Activated CD8-positive, alpha-beta T cell treated with anti-CD3 and anti-CD28 coated beads for 36 hours (primary cell): ENCODE measurements around the gene PROSER3. TPM values are rescaled to one million over a fixed set of nuclear protein-coding genes. Genes with fewer than 3 reads are reported as not detected.

Source experiments
- ATAC-seq: fragments of 200-7000 bp; cut with Tn5 transposase; one replicate; pipeline ENCODE4 v1.10.0; 2021; ENCODE audit warnings: mild to moderate bottlenecking, moderate library complexity
- CTCF ChIA-PET: fragments of 350-600 bp; sonication (Branson Sonifier 250); formaldehyde crosslinking; loops from one replicate; lab custom pipeline; 2021; ENCODE audit warnings: antibody characterized with exemption; lab: Charles Lee
- POLR2A ChIA-PET: fragments of 350-600 bp; sonication (Branson Sonifier 250); formaldehyde crosslinking; loops from one replicate; lab custom pipeline; 2021; ENCODE audit warnings: antibody characterized with exemption; lab: Charles Lee
- DNase-seq: peaks from one replicate; pipeline ENCODE4 v3.0.0-alpha.2; 2020
- H3K27ac Mint-ChIP-seq: one replicate; pipeline ENCODE4 v1.8.0; 2021; ENCODE audit warnings: mild to moderate bottlenecking, mixed read lengths
- H3K27me3 Mint-ChIP-seq: one replicate; pipeline ENCODE4 v1.8.0; 2021; ENCODE audit warnings: mixed read lengths
- H3K36me3 Mint-ChIP-seq: one replicate; pipeline ENCODE4 v1.8.0; 2021; ENCODE audit warnings: low read depth, mixed read lengths
- H3K4me1 Mint-ChIP-seq: one replicate; pipeline ENCODE4 v1.8.0; 2021; ENCODE audit warnings: low read depth, mixed read lengths
- H3K4me3 Mint-ChIP-seq: one replicate; pipeline ENCODE4 v1.8.0; 2021; ENCODE audit warnings: mild to moderate bottlenecking, moderate library complexity, mixed read lengths
- H3K9me3 Mint-ChIP-seq: one replicate; pipeline ENCODE4 v1.8.0; 2021; ENCODE audit warnings: mixed read lengths
- CTCF ChIP-seq: fragments of 200-600 bp; IDR thresholded peaks from one replicate; pipeline ENCODE4 v1.8.0; 2022; ENCODE audit warnings: antibody characterized with exemption, mild to moderate bottlenecking
- intact Hi-C: fragments of 100-400 bp; cut with micrococcal nuclease; formaldehyde crosslinking; loops from one replicate; pipeline ENCODE4 v1.10.0; 2022
- total RNA-seq, 2 experiments: library from RNA; stranded (reverse); gene quantifications; one replicate each; pipeline ENCODE4 v1.2.3, GENCODE V29; 2021

PROSER3 gene
- total RNA-seq, 2 experiments from 2014 or later = 40.7 to 41.1 TPM

GRCh38 chr19:35729021-35729420 is 29.0 kb upstream of the PROSER3 start:
- Mint-ChIP-seq H3K4me3 (no peak overlapping the region), H3K27ac (no peak overlapping the region), H3K4me1 (peaks cover 3% of the 10 kb centered on the region), H3K9me3 (no peaks in the 10 kb centered on the region), H3K27me3 (no peaks in the 10 kb centered on the region), H3K36me3 (peaks cover 64% of the 10 kb centered on the region)
- TF ChIP-seq CTCF = no peak
- CTCF ChIA-PET = interaction anchor here (1.2 to 1.5 kb wide), 2 partner anchors 11 to 91 kb away, joined by 3 to 4 read pairs; no protein-coding TSS in a partner anchor
- DNase-seq = no peak
- intact Hi-C loops = no loop called here
- ATAC-seq = no peak
- POLR2A ChIA-PET = interaction anchor here (0.9 to 4.4 kb wide), 5 partner anchors 9 to 31 kb away, joined by 3 to 52 read pairs (median 11); partner anchors contain the start of gene KMT2B

- POLR2A ChIA-PET = interaction anchor here (0.9 to 4.4 kb wide), 6 partner anchors 9 to 30 kb away, joined by 3 to 55 read pairs (median 15); partner anchors contain the start of gene KMT2B
- intact Hi-C loops = no loop called here
- CTCF ChIA-PET = no interaction called here
Measured at GRCh38 chr19:35729763-35730162, 28.2 kb upstream of the PROSER3 start.

GRCh38 chr19:35730326-35730725 is 27.6 kb upstream of the PROSER3 start:
- H3K27me3 Mint-ChIP-seq = no peaks in the 10 kb centered on the region
- TF ChIP-seq CTCF = no peak
- DNase-seq (no peak), ATAC-seq (no peak)
- H3K36me3 Mint-ChIP-seq = peaks cover 54% of the 10 kb centered on the region
- no peak overlapping the region for H3K4me3 Mint-ChIP-seq
- no peaks in the 10 kb centered on the region for H3K9me3 Mint-ChIP-seq
- H3K27ac Mint-ChIP-seq = no peak overlapping the region
- peaks cover 6% of the 10 kb centered on the region for H3K4me1 Mint-ChIP-seq
- ChIA-PET CTCF (interaction anchor here (0.9 kb wide), 1 partner anchor 9 kb away, joined by 3 read pairs; no protein-coding TSS in a partner anchor), POLR2A (interaction anchor here (1.3 to 4.4 kb wide), 3 partner anchors 8 to 14 kb away, joined by 5 to 55 read pairs (median 52); partner anchors contain the start of gene KMT2B)
- intact Hi-C loops = no loop called here

More at GRCh38 chr19:35729763-35730162, 28.2 kb upstream of the PROSER3 start:
- Mint-ChIP-seq H3K4me3 (no peak overlapping the region), H3K27me3 (no peaks in the 10 kb centered on the region), H3K4me1 (peaks cover 6% of the 10 kb centered on the region), H3K36me3 (peaks cover 60% of the 10 kb centered on the region), H3K9me3 (no peaks in the 10 kb centered on the region), H3K27ac (no peak overlapping the region)
- no peak for ATAC-seq
- DNase-seq = no peak
- no peak for TF ChIP-seq CTCF

DNA sequence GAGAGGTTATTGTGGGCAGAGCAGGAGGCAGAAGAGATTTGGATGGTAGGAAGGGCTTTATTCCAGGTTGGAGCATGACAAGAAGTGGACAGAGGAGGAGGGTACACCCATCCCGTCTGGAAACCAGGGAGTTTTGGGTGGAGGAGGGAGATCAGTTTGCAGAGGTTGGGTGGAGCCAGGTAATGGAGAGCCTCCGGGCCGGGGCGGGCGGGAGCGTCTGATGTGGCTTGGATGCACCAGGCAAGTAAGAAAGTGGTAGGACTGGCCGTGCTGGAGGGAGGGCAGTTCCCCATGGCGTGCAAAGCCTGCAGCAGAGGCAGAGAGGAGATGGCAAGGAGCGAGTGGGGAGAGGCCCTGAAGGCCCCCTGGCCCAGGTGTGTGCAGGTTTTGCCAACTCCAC is 26.6 kb upstream of the PROSER3 start:
- no peak for ATAC-seq
- Mint-ChIP-seq H3K27ac (peak overlapping the region; percentile 20), H3K4me3 (no peak overlapping the region), H3K27me3 (no peaks in the 10 kb centered on the region), H3K4me1 (peaks cover 6% of the 10 kb centered on the region), H3K36me3 (peaks cover 44% of the 10 kb centered on the region), H3K9me3 (no peaks in the 10 kb centered on the region)
- intact Hi-C loops = no loop called here
- POLR2A ChIA-PET = interaction anchor here (1.3 to 4.4 kb wide), 4 partner anchors 7 to 13 kb away, joined by 5 to 55 read pairs (median 32); partner anchors contain the start of genes IGFLR1 and KMT2B
- TF ChIP-seq CTCF = no peak
- DNase-seq = no peak
- CTCF ChIA-PET = interaction anchor here (0.9 to 1.3 kb wide), 2 partner anchors 8 to 183 kb away, joined by 3 read pairs; no protein-coding TSS in a partner anchor

GRCh38 chr19:35731779-35732405 is 26.1 kb upstream of the PROSER3 start:
- POLR2A ChIA-PET = interaction anchor here (1.0 to 4.4 kb wide), 5 partner anchors 7 to 16 kb away, joined by 3 to 55 read pairs (median 11); partner anchors contain the start of genes IGFLR1, KMT2B and LIN37
- H3K9me3 Mint-ChIP-seq = no peaks in the 10 kb centered on the region
- intact Hi-C loops = no loop called here
- H3K4me3 Mint-ChIP-seq = no peak overlapping the region
- no peak for TF ChIP-seq CTCF
- no peak for ATAC-seq
- no peak overlapping the region for H3K27ac Mint-ChIP-seq
- H3K27me3 Mint-ChIP-seq = no peaks in the 10 kb centered on the region
- H3K4me1 Mint-ChIP-seq = peaks cover 6% of the 10 kb centered on the region
- peaks cover 46% of the 10 kb centered on the region for H3K36me3 Mint-ChIP-seq
- no peak for DNase-seq
- CTCF ChIA-PET = interaction anchor here (1.3 kb wide), 1 partner anchor 183 kb away, joined by 3 read pairs; no protein-coding TSS in a partner anchor
